HG03066 (cell line): ENCODE data around the gene PNMA8A.
"Not testable (repeated sequence)": the region's sequence is repeated elsewhere in the genome, so short reads cannot be mapped to it uniquely, and the experiment has no call there.

Source experiments
- ATAC-seq: cut with Tn5 transposase; IDR thresholded peaks from one replicate; pipeline ENCODE4 v1.9.1; 2021; ENCODE audit warnings: low read depth; ENCODE audit not compliant: unreplicated experiment

PNMA8A gene, protein sequence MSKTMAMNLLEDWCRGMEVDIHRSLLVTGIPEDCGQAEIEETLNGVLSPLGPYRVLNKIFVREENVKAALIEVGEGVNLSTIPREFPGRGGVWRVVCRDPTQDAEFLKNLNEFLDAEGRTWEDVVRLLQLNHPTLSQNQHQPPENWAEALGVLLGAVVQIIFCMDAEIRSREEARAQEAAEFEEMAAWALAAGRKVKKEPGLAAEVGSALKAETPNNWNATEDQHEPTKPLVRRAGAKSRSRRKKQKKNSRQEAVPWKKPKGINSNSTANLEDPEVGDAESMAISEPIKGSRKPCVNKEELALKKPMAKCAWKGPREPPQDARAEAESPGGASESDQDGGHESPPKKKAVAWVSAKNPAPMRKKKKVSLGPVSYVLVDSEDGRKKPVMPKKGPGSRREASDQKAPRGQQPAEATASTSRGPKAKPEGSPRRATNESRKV

GRCh38 chr19:46471116-46471733 is at the start of gene PNMA8A:
Gene PNMA8A, minus strand, starts transcription at chr19:46471563. Its CDS starts 528 bp downstream, at chr19:46471035.
- no peak for ATAC-seq

- no peak for ATAC-seq
Observed at GRCh38 chr19:46520616-46521015, 49.3 kb upstream of the PNMA8A start.

GRCh38 chr19:46517471-46517870 is 46.1 kb upstream of the PNMA8A start:
- no peak for ATAC-seq

- ATAC-seq = no peak
Observed at GRCh38 chr19:46515879-46516350, 44.6 kb upstream of the PNMA8A start.

DNA sequence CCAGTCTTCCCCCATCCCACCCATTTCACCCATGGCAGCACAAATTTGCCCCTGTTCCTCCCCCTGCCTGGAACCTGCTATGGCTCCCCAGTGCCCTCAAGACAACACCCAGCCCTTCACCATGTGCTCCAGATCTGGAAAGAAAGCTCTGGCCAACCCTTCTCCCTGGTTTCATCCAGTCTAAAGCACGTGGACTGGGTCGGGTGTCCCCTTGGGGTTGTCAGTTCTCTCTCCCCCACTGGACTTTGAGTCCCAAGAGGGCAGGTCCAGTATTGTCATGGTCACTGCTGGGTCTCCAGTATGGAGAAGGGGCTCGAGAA is 43.9 kb upstream of the PNMA8A start:
- ATAC-seq = no peak

DNA sequence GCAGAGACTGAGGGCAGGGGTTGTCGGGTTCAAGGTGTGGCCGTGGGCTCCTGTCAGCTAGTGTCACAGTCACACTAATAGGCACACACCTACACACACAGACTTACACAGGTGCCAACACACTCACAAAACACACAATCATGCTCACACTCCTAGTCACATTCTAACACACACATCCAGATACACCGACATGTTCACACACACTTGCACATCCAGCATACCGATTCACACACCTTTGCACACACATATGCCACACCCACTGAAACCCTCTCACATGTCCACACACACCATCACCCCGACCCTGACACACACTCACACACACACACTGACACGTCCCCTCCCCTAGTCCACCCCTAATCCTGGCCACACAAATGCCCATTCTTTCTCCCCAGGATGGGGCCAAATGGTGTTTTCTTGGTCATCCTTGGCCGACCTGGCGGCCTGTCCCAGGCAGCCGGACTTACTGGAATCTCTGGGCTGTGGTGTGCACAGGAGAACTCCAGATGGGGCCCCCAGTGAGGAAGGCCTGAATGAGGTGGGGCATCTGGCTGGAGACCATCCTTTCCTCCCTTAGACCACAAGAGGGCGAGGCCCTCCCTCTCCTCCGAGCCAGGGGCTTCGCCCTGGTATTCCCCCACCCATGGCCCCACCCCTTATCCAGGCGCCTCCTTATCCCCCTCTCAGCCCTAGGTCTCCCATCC is 43.4 kb upstream of the PNMA8A start:
- ATAC-seq = no peak

GRCh38 chr19:46513461-46514236 is 42.3 kb upstream of the PNMA8A start:
- ATAC-seq = no peak

DNA sequence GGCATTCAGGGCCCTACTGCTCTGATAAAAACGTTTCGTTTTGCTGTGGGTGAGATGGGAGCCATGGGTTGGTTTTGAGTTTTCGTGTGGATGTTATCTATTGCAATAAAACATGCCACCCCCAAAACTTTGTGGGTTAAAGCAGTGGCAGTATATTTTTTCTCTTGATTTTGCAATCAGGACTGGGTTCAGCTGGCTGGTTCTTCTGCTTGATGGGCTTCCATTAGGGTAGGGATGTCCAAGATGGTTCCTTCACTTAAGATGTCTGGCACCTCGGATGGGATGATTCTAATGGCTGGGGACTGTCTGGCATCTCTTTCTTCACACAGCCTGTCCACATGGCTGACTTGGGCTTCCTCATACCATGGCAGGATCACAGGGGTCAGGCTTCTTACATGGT is 39.9 kb upstream of the PNMA8A start:
- no peak for ATAC-seq

DNA sequence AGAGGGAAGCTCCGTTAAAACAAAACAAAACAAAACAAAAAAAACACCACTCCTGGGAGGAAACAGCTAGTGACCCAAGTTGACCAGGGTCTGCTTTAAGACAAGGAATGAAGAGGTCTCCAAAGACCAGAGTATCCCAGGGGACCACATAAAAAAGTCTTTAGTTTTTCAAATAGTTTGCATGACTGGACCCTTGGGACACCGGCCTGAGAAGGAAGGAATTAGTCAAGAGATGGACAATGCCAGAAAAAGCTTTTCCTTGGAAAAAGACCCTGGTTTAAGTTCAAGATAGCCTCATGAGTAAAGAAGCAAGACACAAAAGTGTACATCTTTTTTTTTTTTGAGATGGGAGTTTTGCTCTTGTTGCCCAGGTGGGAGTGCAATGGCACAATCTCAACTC is 36.8 kb upstream of the PNMA8A start:
- ATAC-seq = no peak

GRCh38 chr19:46503848-46504453 is 32.6 kb upstream of the PNMA8A start:
- no peak for ATAC-seq

GRCh38 chr19:46502891-46503290 is 31.5 kb upstream of the PNMA8A start:
- no peak for ATAC-seq

DNA sequence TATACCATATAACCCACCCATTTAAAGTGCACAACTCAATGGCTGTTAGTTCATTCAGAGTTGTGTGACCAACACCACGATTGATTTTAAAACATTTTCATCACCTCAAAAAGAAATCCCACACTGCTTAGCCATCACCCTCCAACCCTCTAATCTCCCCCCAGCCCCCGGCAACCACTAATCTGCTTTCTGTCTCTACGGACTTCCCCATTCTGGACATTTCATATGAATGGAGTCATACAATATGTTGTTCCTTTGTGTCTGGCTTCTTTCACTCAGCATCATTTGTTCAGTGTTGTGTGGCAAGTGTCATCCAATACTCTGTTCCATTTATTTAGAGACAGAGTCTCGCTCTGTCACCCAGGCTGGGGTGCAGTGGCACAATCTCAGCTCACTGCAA is 28.3 kb upstream of the PNMA8A start:
- no peak for ATAC-seq

- no peak for ATAC-seq
Observed at GRCh38 chr19:46497773-46498172, 26.4 kb upstream of the PNMA8A start.

DNA sequence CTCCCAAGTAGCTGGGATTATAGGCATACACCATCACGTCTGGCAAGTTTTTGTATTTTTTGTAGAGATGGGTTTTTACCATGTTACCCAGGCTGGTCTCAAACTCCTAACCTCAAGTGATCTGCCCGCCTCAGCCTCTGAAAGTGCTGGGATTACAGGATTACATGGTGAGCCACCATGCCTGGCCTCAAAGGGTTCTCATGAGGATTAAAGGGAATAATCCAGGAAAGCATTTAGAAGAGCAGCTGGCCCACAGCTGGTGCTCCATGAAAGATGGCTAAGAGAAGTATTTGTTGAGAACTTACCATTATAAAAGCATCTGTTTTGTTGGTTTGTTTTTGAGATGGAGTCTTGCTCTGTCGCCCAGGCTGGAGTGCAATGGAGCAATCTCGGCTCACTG is 25.5 kb upstream of the PNMA8A start:
- ATAC-seq = not testable (repeated sequence)

GRCh38 chr19:46496304-46496703 is 24.9 kb upstream of the PNMA8A start:
- no peak for ATAC-seq

- no peak for ATAC-seq
Observed at GRCh38 chr19:46495786-46496099, 24.4 kb upstream of the PNMA8A start, which contains the start of gene PNMA8B. Gene PNMA8B, minus strand, starts transcription at chr19:46495867. Its CDS starts 402 bp downstream, at chr19:46495465.

GRCh38 chr19:46494941-46495785 is 23.8 kb upstream of the PNMA8A start:
- no peak for ATAC-seq

DNA sequence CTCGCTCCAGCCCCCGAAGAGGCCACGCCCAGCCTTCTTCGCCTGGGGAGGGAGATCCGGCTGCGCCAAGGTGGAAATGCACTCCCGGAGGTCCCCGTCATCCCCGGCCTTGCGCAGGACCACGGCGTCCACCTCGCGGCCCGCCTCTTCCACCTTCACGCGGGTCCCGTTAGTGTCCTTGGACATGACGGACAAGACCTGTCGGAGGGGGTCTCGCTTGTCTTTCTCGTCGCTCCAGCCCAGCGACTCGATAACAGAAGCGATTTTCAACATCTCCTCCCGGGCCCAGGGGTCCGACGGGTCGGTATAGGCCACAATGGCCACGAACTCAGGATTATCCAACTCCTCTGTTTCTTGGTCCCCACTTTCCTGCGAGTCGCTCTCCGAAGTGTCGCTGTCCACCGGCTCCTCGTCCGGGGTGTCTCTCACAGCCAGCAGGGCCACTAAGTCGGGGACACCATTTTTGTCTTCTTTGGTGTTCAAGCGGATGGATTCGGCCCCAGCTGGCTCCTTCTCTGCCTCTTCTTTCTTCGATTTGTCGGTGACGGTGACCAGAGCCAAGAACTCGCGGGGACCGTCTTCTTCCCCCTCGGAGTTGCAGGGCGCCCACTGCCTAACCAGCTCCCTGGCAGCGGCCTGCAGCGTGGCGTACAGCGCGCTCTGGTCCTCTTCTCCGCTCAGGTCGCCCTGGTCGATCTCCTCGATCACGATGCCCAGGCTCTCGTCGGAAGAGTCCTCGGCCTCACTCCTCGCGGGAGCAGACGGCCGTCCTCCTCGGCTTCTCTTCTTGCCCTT is 23.0 kb upstream of the PNMA8A start:
- ATAC-seq = no peak
